Type B pancreatic cell (in vitro differentiated cells): ENCODE results near the gene SLCO4A1. TPM values are rescaled to one million over a fixed set of nuclear protein-coding genes. Genes with fewer than 3 reads are reported as not detected.

Source experiments
- DNase-seq: peaks from one replicate; pipeline ENCODE4 v3.0.0; 2021; ENCODE audit warnings: mixed read lengths; ENCODE audit not compliant: unreplicated experiment; ENCODE audit errors: extremely low spot score
- H3K27ac Mint-ChIP-seq: 2 replicates; pipeline ENCODE4 v1.8.0; 2021; ENCODE audit warnings: mild to moderate bottlenecking, mixed read lengths
- H3K27me3 Mint-ChIP-seq: 2 replicates; pipeline ENCODE4 v1.8.0; 2021; ENCODE audit warnings: mixed read lengths
- H3K36me3 Mint-ChIP-seq: 2 replicates; pipeline ENCODE4 v1.8.0; 2021; ENCODE audit warnings: mixed read lengths
- H3K4me1 Mint-ChIP-seq: one replicate; pipeline ENCODE4 v1.8.0; 2021; ENCODE audit warnings: mixed read lengths; ENCODE audit not compliant: unreplicated experiment
- H3K4me3 Mint-ChIP-seq: 2 replicates; pipeline ENCODE4 v1.8.0; 2021; ENCODE audit warnings: mild to moderate bottlenecking, mixed read lengths
- H3K9me3 Mint-ChIP-seq: 2 replicates; pipeline ENCODE4 v1.8.0; 2021; ENCODE audit warnings: mixed read lengths
- total RNA-seq: library from RNA; stranded (reverse); gene quantifications from 2 replicates; pipeline ENCODE4 v1.2.1, GENCODE V29; 2021; ENCODE audit warnings: low replicate concordance
- TF ChIP-seq, protein P1 (sequence below): fragments of 200-600 bp; sonication (generic); conservative IDR thresholded peaks from 2 replicates; pipeline ENCODE4 v1.5.0; 2021; ENCODE audit warnings: antibody characterized with exemption, mild to moderate bottlenecking

The SLCO4A1 gene
- total RNA-seq, 1 donor from 2014 or later = 5.3 TPM

DNA sequence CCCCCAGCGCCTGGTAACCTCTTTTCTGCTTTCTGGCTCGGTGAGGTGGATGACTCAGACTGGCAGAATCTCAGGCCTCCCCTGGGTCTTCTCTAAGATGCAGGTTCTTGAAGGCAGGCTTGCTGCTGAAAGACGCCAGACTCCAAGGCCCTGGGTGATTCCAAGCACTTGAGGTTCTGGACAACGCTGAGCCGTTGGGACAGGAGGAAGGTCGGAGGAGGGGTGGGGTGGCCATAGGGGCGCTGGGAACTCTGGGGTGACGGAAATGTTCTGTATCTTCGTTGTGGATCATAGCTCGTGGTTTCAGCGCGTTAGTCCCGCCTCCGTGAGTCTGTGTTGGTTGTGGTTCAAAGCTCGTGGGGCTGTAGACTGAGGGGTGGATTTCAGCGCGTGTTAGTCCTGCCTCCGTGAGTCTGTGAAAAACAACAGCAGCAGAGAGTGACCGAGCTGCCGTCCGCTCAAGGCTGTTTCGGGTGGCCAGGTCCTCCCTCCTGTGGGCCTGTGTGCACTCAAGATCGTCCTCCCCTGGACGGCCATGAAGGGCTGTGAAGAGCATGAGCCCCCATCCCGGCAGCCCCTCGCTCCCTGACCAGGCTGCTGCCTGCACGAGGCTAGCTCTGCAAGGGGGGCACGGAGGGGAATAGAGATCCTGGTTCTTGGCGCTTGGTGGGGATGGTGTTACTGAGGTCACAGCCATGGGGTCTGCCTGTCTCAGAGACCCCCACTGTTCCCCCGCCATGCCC lies 74.1 kb downstream of the SLCO4A1 start:
- peaks cover 6% of the 10 kb centered on the region for H3K4me1 Mint-ChIP-seq
- TF ChIP-seq, protein P1, sequence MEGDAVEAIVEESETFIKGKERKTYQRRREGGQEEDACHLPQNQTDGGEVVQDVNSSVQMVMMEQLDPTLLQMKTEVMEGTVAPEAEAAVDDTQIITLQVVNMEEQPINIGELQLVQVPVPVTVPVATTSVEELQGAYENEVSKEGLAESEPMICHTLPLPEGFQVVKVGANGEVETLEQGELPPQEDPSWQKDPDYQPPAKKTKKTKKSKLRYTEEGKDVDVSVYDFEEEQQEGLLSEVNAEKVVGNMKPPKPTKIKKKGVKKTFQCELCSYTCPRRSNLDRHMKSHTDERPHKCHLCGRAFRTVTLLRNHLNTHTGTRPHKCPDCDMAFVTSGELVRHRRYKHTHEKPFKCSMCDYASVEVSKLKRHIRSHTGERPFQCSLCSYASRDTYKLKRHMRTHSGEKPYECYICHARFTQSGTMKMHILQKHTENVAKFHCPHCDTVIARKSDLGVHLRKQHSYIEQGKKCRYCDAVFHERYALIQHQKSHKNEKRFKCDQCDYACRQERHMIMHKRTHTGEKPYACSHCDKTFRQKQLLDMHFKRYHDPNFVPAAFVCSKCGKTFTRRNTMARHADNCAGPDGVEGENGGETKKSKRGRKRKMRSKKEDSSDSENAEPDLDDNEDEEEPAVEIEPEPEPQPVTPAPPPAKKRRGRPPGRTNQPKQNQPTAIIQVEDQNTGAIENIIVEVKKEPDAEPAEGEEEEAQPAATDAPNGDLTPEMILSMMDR = no peak
- no peak overlapping the region for H3K4me3 Mint-ChIP-seq
- peaks cover 14% of the 10 kb centered on the region for H3K9me3 Mint-ChIP-seq
- DNase-seq = no peak
- H3K27me3 Mint-ChIP-seq = peaks cover 62% of the 10 kb centered on the region
- no peak overlapping the region for H3K27ac Mint-ChIP-seq
- no peaks in the 10 kb centered on the region for H3K36me3 Mint-ChIP-seq

DNA sequence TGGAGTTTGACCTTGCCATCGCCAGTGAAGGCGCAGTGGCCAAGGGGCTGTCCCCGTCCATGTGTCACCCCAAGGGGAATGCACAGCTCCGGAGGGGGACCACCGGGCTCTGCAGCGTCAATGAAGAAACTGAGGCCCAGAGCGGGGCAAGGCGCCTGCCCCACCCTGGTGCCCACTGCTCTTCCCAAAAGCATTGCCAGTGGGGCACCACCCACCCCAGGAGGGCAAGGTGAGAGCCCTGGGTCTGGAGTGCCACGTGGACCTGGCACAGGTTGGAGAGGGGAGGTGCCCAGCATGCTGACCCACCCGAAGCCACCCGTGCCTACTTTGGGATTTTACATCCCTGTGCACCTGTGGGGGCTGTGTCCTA lies 74.6 kb downstream of the SLCO4A1 start:
- H3K4me3 Mint-ChIP-seq = no peak overlapping the region
- no peak overlapping the region for H3K27ac Mint-ChIP-seq
- TF ChIP-seq, protein P1 = no peak
- DNase-seq = no peak
- H3K9me3 Mint-ChIP-seq = peaks cover 20% of the 10 kb centered on the region
- peaks cover 62% of the 10 kb centered on the region for H3K27me3 Mint-ChIP-seq
- H3K4me1 Mint-ChIP-seq = peaks cover 6% of the 10 kb centered on the region
- H3K36me3 Mint-ChIP-seq = peaks cover 4% of the 10 kb centered on the region

DNA sequence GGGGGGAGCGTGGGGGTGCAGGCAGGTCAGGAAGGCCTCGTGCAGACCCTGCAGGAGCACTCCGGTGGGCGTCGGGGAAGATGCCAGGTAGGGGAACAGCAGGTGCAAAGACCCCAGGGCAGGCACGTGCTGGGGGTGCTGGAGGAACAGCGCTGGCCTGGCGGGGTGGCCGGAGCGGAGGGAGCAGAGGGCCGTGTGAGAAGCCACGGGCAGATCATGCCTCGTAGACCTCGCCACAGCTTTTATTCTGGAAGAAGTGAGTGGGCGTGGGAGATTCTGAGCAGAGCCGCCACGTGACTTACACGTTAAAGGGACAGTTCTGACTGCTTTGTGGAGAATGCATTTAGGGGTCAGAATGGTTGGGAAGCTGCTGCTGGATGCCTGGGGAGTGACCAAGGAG lies 75.6 kb downstream of the SLCO4A1 start:
- Mint-ChIP-seq H3K9me3 (peaks cover 20% of the 10 kb centered on the region), H3K27ac (no peak overlapping the region), H3K27me3 (peaks cover 66% of the 10 kb centered on the region), H3K36me3 (peaks cover 4% of the 10 kb centered on the region), H3K4me3 (no peak overlapping the region), H3K4me1 (peaks cover 6% of the 10 kb centered on the region)
- no peak for DNase-seq
- TF ChIP-seq, protein P1 = no peak

DNA sequence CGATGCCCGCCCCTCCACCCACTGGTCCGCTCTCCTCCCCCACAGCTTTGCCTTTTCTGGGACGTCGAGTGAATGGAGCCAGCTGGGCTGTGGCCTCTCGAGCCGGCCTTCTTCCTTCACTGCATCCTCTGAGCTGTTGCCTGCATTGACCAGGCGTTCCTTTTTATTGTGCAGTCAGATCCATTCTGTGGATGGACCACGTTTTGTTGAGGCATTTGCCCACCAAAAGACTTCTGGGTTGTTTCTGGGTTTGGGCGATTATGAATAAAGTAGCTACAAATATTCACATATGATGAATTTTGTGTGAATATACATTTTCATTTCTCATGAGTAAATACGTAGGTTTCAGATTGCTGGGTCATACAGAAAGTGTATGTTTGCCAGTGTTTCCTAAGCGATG lies 76.2 kb downstream of the SLCO4A1 start:
- Mint-ChIP-seq H3K27ac (no peak overlapping the region), H3K36me3 (peaks cover 4% of the 10 kb centered on the region), H3K27me3 (peaks cover 66% of the 10 kb centered on the region), H3K9me3 (peaks cover 20% of the 10 kb centered on the region), H3K4me1 (peaks cover 6% of the 10 kb centered on the region), H3K4me3 (no peak overlapping the region)
- DNase-seq = no peak
- TF ChIP-seq, protein P1 = no peak

DNA sequence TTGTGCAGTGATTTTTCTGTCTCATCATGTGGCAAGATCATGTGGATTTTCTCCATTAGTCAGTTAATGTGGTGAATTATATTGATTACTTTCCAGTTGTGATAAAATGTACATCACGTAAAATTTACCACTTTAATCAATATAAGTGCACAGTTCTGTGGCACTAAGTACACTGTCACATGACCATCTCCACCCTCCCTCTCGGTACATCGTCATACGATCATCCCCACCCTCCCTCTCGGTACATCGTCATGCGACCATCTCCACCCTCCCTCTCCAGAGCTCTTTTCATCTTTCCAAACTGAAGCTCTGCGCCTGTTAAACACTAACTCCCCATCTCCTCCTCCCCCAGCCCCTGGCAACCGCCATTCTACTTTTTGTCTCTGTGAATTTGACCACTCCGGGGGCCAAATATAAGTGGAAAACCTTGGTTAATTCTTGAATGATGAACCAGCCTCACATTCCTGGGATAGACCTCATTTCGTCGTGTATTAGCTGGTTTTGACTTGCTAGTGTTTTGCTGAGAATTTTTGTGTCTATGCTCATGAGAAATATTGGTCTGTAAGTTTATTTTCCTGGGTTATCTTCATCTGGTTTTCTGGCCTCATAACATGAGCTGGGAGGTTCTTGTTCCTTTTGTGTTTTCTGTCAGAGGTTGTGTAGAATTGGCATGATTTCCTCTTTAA lies 77.1 kb downstream of the SLCO4A1 start:
- TF ChIP-seq, protein P1 = no peak
- no peak for DNase-seq
- Mint-ChIP-seq H3K27ac (no peak overlapping the region), H3K4me3 (no peak overlapping the region), H3K36me3 (peaks cover 4% of the 10 kb centered on the region), H3K27me3 (peaks cover 62% of the 10 kb centered on the region), H3K4me1 (peaks cover 6% of the 10 kb centered on the region), H3K9me3 (peaks cover 20% of the 10 kb centered on the region)

Other genes with a start within 250 kb of the SLCO4A1 start
- gene CABLES2, start 235.2 kb upstream of the SLCO4A1 start, total RNA-seq = 11.7 and 18.4 TPM in 2 replicates
- gene RBBP8NL, start 215.0 kb upstream of the SLCO4A1 start, total RNA-seq = 7.3 and 17.9 TPM in 2 replicates
- gene GATA5, start 166.5 kb upstream of the SLCO4A1 start, total RNA-seq = 10.8 and 12.8 TPM in 2 replicates
- 0.24 TPM in 1 of 2 replicates, not detected in the other for gene NTSR1, start 66.3 kb downstream of the SLCO4A1 start, total RNA-seq
- gene MRGBP, start 154.0 kb downstream of the SLCO4A1 start, total RNA-seq = 8.4 and 14.6 TPM in 2 replicates
- 42.8 and 49.6 TPM in 2 replicates for gene OGFR, start 162.3 kb downstream of the SLCO4A1 start, total RNA-seq
- gene COL9A3, start 174.5 kb downstream of the SLCO4A1 start, total RNA-seq = 8.8 and 21.2 TPM in 2 replicates
- 6.1 and 11.8 TPM in 2 replicates for gene TCFL5, start 219.3 kb downstream of the SLCO4A1 start, total RNA-seq